ENCODE results near the gene ETS2. TPM values are rescaled to one million over a fixed set of nuclear protein-coding genes. Genes with fewer than 3 reads are reported as not detected.

The ETS2 gene
- total and polyA plus RNA-seq, 2 of the 4 experiments (the other 2 are of a cell fraction) = 21.3 to 21.7 TPM

GRCh38 chr21:38831526-38832467, 26.1 kb downstream of the ETS2 start:
- ChIA-PET POLR2A (ENCODE audit: unreplicated experiment) (interaction anchor here (0.6 to 1.0 kb wide), 2 partner anchors 24 to 153 kb away, joined by 4 to 6 read pairs; no protein-coding TSS in a partner anchor), CTCF (interaction anchor here (0.5 to 1.3 kb wide), 3 partner anchors 25 to 294 kb away, joined by 3 to 6 read pairs (median 4); no protein-coding TSS in a partner anchor)
- no peaks in the 10 kb centered on the region for H3K36me3 ChIP-seq (ENCODE audit: control insufficient read depth, insufficient read depth, low read length)
- no peaks in the 10 kb centered on the region for H3K9me3 ChIP-seq (ENCODE audit: control insufficient read depth, insufficient read depth, low read length)
- peak overlapping the region; percentile 19 for H2AFZ ChIP-seq (replicated peaks; ENCODE audit: low read length, poor library complexity)
- dilution Hi-C loops (cut with HindIII; ENCODE audit: low sequenced_read_pairs, unreplicated experiment) = no loop called here
- peak overlapping the region; percentile 33; the same call in 1 of the 2 replicates for H3K56ac ChIP-seq (ENCODE audit: extremely low read depth, insufficient read depth, low read length)
- H3K9ac ChIP-seq (ENCODE audit: low read depth, low read length) = peak overlapping the region; percentile 7; the same call in 1 of the 2 replicates
- H4K5ac ChIP-seq (ENCODE audit: low read depth, low read length) = peak overlapping the region; percentile 89
- peak overlapping the region; percentile 83 for H3K4ac ChIP-seq (ENCODE audit: low read depth, low read length)
- H3K18ac ChIP-seq (ENCODE audit: low read depth, low read length) = peak overlapping the region; percentile 90
- intact Hi-C loops (cut with micrococcal nuclease) = no loop called here
- no peak overlapping the region for H3K4me3 ChIP-seq (ENCODE audit: insufficient read depth, low read depth, low read length)
- BruUV-seq (replicated peaks) = no TSS peak
- peaks cover 12% of the 10 kb centered on the region for H3K4me1 ChIP-seq (ENCODE audit: control insufficient read depth, insufficient read depth, low read length)
- H4K91ac ChIP-seq (ENCODE audit: insufficient read depth, low read depth, low read length) = peak overlapping the region; percentile 68
- WGBS, 2 experiments (ENCODE audit: extremely low coverage in 2 of 2, insufficient read length in 1 of 2) = no CpG with 5 or more reads among the region's 7 CpGs
- H2BK15ac ChIP-seq (ENCODE audit: low read depth, low read length) = peak overlapping the region; percentile 82; the same call in 1 of the 3 replicates
- H4K20me1 ChIP-seq (ENCODE audit: insufficient read depth, low read length) = no peaks in the 10 kb centered on the region
- peak overlapping the region; percentile 80 for H2BK120ac ChIP-seq (ENCODE audit: low read depth, low read length)
- peaks cover 3% of the 10 kb centered on the region for H3K9me1 ChIP-seq (ENCODE audit: insufficient read depth, low read length)
- peak overlapping the region; percentile 81 for H3K27ac ChIP-seq (ENCODE audit: insufficient read depth, low read length)
- H4K8ac ChIP-seq (ENCODE audit: low read depth in 2 of 2, low read length in 2 of 2) = peak overlapping the region; percentile 6 to 84
- peak; percentile 91 for ATAC-seq (ENCODE audit: low read depth)
- H2BK20ac ChIP-seq (ENCODE audit: low read depth, low read length) = peak overlapping the region; percentile 81
- no peaks in the 10 kb centered on the region for H3K79me1 ChIP-seq (ENCODE audit: low read depth in 1 of 2, low read length in 2 of 2)
- in situ Hi-C loops (cut with MboI; ENCODE audit: low sequenced_read_pairs) = no loop called here
- DNase-seq = peak; percentile 98
- H2AK5ac ChIP-seq (ENCODE audit: low read depth, low read length) = peak overlapping the region; percentile 88
- H3K14ac ChIP-seq (replicated peaks; ENCODE audit: low read depth, low read length) = peak overlapping the region; percentile 89
- H3K23ac ChIP-seq (ENCODE audit: low read depth, low read length) = peak overlapping the region; percentile 51; the same call in 1 of the 2 replicates
- no peaks in the 10 kb centered on the region for H3K27me3 ChIP-seq (ENCODE audit: control insufficient read depth, insufficient read depth, low read length)
- H2BK5ac ChIP-seq (ENCODE audit: low read depth, low read length, poor library complexity, severe bottlenecking) = peak overlapping the region; percentile 72
- H2AK9ac ChIP-seq (replicated peaks; ENCODE audit: low read depth, low read length, poor library complexity) = no peak overlapping the region
- H3K4me2 ChIP-seq (ENCODE audit: low read depth, low read length) = no peak overlapping the region
- peak; percentile 94 for TF ChIP-seq USF2 (IDR thresholded peaks at IDR 0.05; ENCODE audit: low read depth, low read length)
- peak; percentile 66; the same call in 1 of the 2 replicates for TF ChIP-seq FOS (IDR thresholded peaks at IDR 0.05; ENCODE audit: low read depth, low read length)
- TF ChIP-seq, protein P1, sequence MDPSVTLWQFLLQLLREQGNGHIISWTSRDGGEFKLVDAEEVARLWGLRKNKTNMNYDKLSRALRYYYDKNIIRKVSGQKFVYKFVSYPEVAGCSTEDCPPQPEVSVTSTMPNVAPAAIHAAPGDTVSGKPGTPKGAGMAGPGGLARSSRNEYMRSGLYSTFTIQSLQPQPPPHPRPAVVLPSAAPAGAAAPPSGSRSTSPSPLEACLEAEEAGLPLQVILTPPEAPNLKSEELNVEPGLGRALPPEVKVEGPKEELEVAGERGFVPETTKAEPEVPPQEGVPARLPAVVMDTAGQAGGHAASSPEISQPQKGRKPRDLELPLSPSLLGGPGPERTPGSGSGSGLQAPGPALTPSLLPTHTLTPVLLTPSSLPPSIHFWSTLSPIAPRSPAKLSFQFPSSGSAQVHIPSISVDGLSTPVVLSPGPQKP (IDR thresholded peaks at IDR 0.05; ENCODE audit: borderline replicate concordance, low read depth, low read length) = 0 out of 2 replicates have a peak, but pooled peaks have one; percentile 28
- TF ChIP-seq CHD1 (IDR thresholded peaks at IDR 0.05; ENCODE audit: low read depth, low read length) = no peak
- peak; percentile 90 for TF ChIP-seq MAZ (IDR thresholded peaks at IDR 0.05; ENCODE audit: borderline replicate concordance, low read depth, low read length)
- peak; percentile 100 for TF ChIP-seq CEBPB (IDR thresholded peaks at IDR 0.05; ENCODE audit: low read depth, low read length)
- TF ChIP-seq POLR2A (IDR thresholded peaks at IDR 0.05; ENCODE audit: low read depth, low read length) = no peak
- TF ChIP-seq NFE2L2 (IDR thresholded peaks at IDR 0.05; ENCODE audit: low read depth, low read length) = peak; percentile 89
- no peak for TF ChIP-seq MAFK (IDR thresholded peaks at IDR 0.05; ENCODE audit: low read depth, low read length)
- TF ChIP-seq BHLHE40 (IDR thresholded peaks at IDR 0.05; ENCODE audit: low read depth, low read length) = peak; percentile 42; the same call in 1 of the 2 replicates
- no peak for TF ChIP-seq RFX5 (IDR thresholded peaks at IDR 0.05; ENCODE audit: low read depth, low read length)
- TF ChIP-seq, protein P2, sequence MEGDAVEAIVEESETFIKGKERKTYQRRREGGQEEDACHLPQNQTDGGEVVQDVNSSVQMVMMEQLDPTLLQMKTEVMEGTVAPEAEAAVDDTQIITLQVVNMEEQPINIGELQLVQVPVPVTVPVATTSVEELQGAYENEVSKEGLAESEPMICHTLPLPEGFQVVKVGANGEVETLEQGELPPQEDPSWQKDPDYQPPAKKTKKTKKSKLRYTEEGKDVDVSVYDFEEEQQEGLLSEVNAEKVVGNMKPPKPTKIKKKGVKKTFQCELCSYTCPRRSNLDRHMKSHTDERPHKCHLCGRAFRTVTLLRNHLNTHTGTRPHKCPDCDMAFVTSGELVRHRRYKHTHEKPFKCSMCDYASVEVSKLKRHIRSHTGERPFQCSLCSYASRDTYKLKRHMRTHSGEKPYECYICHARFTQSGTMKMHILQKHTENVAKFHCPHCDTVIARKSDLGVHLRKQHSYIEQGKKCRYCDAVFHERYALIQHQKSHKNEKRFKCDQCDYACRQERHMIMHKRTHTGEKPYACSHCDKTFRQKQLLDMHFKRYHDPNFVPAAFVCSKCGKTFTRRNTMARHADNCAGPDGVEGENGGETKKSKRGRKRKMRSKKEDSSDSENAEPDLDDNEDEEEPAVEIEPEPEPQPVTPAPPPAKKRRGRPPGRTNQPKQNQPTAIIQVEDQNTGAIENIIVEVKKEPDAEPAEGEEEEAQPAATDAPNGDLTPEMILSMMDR (conservative IDR thresholded peaks at IDR 0.05; ENCODE audit: low read depth, low read length) = no peak
- TF ChIP-seq SMC3 (IDR thresholded peaks at IDR 0.05; ENCODE audit: low read depth, low read length) = 0 out of 2 replicates have a peak, but pooled peaks have one; percentile 6

All from IMR-90 (cell line).